H54 (cell line): ENCODE measurements around the gene SLC7A6OS.

Source experiments
- DNase-seq: peaks from one replicate; pipeline ENCODE4 v3.0.0; 2011; ENCODE audit warnings: low spot score, mixed read lengths; ENCODE audit not compliant: insufficient read length
- FAIRE-seq: peaks from 3 replicates; lab custom pipeline; 2011; peaks lifted over from hg19 to GRCh38; lab: Jason Lieb, UNC
- POLR2A ChIP-seq: IDR thresholded peaks from 2 replicates; pipeline ENCODE4 v1.6.1; 2011; ENCODE audit warnings: low read depth, mild to moderate bottlenecking, low read length

SLC7A6OS gene

DNA sequence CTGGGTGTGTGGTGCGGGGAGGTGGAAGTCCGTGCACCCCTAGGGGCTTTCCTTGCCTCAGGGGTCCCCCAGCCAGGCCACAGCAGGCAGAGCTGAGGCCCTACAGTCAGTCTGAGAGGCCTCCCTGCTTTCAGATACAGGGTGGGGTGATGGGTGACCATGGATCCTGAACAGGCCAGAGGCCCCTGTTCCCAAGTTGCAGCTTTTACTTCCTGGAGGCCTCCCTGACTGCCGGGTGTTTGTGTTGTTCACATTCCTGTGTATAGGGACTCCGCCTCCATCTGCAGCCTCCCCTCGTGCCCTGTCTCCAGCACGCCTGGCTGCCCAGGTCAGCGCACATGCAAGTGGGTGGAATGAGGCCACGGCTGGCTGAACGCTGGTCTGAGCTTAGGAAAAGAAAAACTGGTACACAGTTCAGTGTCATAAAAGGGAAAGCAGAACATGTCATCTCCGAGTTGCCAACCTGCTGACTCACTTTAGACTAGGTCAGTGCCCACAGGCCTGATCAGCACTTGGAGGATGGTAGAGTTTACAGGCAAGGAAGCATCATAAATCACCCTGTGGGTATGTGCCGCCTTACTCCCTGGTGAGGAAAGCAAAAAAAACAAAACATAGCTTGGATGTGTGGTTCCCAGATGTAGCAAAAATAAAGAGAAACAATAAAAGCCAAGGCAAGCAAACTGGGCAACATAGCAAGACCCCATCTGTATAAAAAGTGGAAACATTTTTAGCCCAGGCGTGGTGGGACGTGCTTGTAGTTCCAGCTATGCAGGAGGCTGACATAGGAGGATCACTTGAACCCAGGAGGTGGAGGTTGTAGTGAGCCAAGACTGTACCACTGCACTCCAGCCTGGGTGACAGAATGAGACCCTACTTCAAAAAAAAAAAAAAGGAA lies 52.6 kb downstream of the SLC7A6OS start:
- peak; percentile 86 for FAIRE-seq
- no peak for TF ChIP-seq POLR2A
- peak; percentile 92 for DNase-seq

DNA sequence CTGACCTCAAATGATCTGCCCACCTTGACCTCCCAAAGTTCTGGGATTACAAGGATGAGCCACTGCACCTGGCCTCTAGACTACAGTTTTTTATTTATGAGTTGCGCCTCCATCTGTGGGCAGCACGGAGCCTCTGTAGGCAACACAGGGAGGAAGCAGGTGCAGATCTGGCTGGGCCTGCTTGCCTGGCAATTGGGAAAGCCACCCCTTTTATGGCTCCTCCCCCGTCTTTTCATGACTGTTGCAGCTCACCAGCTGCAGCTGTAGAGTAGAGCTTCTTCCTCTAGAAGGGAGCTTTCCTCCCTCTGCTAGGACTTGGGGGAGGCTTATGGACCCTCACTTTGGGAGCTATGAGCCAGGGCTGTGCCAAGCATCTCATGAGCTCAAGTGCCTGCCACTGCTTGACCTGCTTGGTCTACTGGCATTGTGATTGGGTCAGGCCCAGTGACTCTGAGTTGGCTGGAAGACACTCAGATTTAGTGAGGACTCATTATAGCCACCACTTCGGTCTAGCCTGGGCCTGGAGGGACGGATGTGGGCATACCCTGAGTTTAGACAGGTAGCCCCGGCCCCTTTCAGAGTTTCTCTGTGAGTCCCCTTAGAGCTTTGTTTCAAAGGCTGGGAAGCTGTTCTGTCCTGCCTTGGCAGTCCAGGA lies 53.4 kb downstream of the SLC7A6OS start:
- FAIRE-seq (no peak), DNase-seq (peak; percentile 43)
- TF ChIP-seq POLR2A: no peak

DNA sequence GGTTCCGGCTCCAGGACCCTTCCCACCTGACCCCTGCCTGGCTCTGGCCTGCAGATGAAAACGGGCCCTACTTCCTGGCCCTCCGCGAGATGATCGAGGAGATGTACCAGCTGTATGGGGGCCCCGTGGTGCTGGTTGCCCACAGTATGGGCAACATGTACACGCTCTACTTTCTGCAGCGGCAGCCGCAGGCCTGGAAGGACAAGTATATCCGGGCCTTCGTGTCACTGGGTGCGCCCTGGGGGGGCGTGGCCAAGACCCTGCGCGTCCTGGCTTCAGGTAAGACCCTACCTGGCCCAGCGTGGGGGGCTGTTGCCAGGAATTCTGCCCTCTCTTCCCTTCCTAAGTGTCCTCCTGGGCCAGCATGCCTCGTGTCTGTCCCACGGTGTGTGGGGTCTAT lies 55.0 kb downstream of the SLC7A6OS start:
- TF ChIP-seq POLR2A: no peak
- DNase-seq (no peak), FAIRE-seq (no peak)

DNA sequence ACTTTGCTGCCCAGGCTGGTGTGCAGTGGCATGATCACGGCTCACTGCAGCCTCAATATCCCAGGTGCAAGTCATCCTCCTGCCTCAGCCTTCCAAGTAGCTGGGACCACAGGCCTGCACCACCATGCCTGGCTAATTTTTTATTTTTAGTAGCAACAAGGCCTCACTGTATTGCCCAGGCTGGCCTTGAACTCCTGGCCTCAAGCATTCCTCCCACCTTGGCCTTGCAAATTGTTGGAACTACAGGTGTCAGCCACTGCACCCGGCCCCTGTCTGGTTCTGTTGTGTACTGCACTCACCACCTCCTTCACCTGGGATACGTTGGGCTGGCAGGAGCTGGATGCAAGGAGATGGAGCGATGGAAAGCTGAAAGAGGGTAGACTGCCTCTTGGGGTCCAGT lies 57.0 kb downstream of the SLC7A6OS start:
- no peak for TF ChIP-seq POLR2A
- FAIRE-seq: no peak
- DNase-seq: no peak

DNA sequence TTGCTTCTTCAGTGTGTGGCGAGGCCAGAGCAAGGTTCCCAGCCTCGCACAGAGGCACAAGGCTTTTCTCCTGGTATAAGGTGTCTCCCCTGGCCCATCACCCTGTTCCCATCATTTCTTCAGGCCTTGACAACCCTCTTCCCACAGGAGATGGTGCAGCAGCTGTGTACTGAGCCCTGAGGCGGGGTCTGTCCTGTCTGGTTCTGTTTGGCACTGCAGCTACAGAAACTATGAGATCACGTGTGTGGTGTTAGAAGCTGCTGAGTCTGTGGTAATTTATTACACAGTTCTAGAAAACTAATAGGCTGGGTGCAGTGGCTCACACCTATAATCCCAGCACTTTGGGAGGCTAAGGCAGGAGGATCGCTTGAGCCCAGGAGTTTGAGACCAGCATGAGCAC lies 58.4 kb downstream of the SLC7A6OS start:
- TF ChIP-seq POLR2A: no peak
- no peak for DNase-seq
- no peak for FAIRE-seq

DNA sequence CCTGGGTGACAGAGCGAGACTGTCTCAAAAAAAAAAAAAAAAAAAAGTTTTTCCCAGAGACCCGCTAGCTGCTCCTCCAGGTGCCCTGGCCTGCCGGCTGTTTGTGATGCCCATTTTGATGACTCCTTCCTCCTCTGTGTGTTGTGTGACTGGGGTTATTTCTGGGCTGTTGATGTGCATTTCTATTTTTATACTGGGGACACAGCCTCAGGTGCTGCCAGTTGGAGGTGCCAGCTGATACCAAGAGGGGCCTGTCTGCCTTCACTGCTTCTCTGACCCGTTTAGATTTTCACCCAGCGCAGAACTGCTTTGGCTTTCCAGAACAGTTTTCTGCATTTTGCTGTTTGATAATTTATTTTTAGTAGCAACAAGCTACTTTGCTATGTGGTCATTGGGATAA lies 58.9 kb downstream of the SLC7A6OS start:
- FAIRE-seq (no peak), DNase-seq (no peak)
- no peak for TF ChIP-seq POLR2A

DNA sequence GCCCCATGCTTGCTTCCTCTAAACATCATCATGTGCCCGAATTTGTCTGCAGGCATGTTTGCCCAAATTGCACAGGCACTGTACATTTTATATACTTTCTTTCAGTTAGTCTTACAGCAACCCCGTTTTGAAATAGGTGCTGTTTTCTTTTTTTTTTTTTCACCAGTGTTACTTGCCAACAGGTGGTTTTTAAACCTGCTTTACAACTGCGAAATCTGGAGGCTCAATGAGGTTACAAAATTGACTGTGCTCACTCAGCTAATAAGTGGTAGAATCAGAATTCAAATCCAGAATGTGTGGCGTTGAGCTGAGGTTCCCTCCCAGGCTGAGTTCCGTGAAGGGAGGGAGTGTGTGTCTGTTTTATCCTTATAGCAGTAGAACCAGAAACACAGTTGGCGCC lies 59.8 kb downstream of the SLC7A6OS start:
- FAIRE-seq (no peak), DNase-seq (no peak)
- TF ChIP-seq POLR2A: no peak

DNA sequence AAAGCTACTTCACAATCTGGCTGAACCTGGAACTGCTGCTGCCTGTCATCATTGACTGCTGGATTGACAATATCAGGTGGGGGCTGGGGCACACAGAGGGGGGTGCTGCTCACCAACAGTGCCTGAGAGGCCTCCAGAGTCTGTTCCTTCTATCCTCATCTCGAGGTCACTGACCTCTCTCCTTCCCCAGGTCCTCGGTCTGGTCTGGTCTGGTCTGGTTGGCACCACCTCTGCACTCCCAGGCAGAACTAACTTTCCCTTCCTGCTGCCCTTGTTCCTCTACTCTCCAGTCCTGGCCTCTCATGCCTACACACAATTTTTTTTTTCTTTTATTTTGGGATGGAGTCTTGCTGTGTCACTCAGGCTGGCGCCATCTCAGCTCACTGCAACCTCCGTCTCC lies 61.4 kb downstream of the SLC7A6OS start:
- FAIRE-seq: no peak
- TF ChIP-seq POLR2A: no peak
- DNase-seq: no peak
